GM12878 (cell line): ENCODE results near the gene DOCK2. TPM values are rescaled to one million over a fixed set of nuclear protein-coding genes. Genes with fewer than 3 reads are reported as not detected.
"Not testable (repeated sequence)": the region's sequence is repeated elsewhere in the genome, so short reads cannot be mapped to it uniquely, and the experiment has no call there.

Experiments
- ATAC-seq: fragments of 200-7000 bp; cut with Tn5 transposase; 3 replicates; pipeline ENCODE4 v1.9.1; 2020; ENCODE audit warnings: mild to moderate bottlenecking, moderate library complexity
- BruUV-seq: library from RNA; stranded (reverse); fragments of 400-500 nt; replicated peaks from 2 replicates; lab custom pipeline; 2021; lab: Mats Ljungman, UMichigan
- CTCF ChIA-PET: fragments of 300-600 bp; sonication (Branson Sonifier 250); formaldehyde crosslinking; extraction: SDS; loops from one replicate; lab custom pipeline; 2021; ENCODE audit warnings: inconsistent platforms; lab: Yijun Ruan, JAX
- POLR2A ChIA-PET: fragments of 350-600 bp; formaldehyde crosslinking; extraction: SDS; loops from one replicate; lab custom pipeline; 2021; ENCODE audit warnings: inconsistent platforms; lab: Charles Lee
- RAD21 ChIA-PET: fragments of 300-600 bp; sonication (Branson Sonifier 250); formaldehyde crosslinking; loops from one replicate; lab custom pipeline; 2023; ENCODE audit warnings: antibody characterized with exemption; ENCODE audit not compliant: unreplicated experiment; lab: Charles Lee
- SMC1A ChIA-PET: fragments of 300-600 bp; sonication (Branson Sonifier 250); formaldehyde crosslinking; loops from one replicate; lab custom pipeline; 2023; ENCODE audit not compliant: unreplicated experiment, uncharacterized antibody; lab: Charles Lee
- DNase-seq: peaks from one replicate; pipeline ENCODE4 v3.0.0-alpha.2; 2011; ENCODE audit warnings: low read depth, low spot score
- FAIRE-seq: peaks from 3 replicates; lab custom pipeline; 2011; peaks lifted over from hg19 to GRCh38; lab: Jason Lieb, UNC
- H2AFZ ChIP-seq: 2 replicates; pipeline ENCODE4 v1.6.0; 2011; ENCODE audit warnings: low read depth, low read length, control low read depth; ENCODE audit not compliant: control insufficient read depth
- H3K27ac ChIP-seq: 2 replicates; pipeline ENCODE4 v1.5.1; 2011; ENCODE audit warnings: control low read depth; ENCODE audit not compliant: control insufficient read depth, insufficient read depth
- H3K27me3 ChIP-seq, 2 experiments: replicated peaks in 1 of 2; 2 replicates each; pipeline versions ENCODE4 v1.6.0 to v1.6.1; 2011; ENCODE audit warnings: low read length in 1 of 2; ENCODE audit not compliant: control insufficient read depth in 2 of 2, insufficient read depth in 2 of 2
- H3K36me3 ChIP-seq, 2 experiments: 2 replicates each; pipeline ENCODE4 v1.5.1; 2011; ENCODE audit warnings: low read length in 1 of 2; ENCODE audit not compliant: control insufficient read depth in 2 of 2, insufficient read depth in 2 of 2
- H3K4me1 ChIP-seq: 2 replicates; pipeline ENCODE4 v1.6.1; 2011; ENCODE audit warnings: mild to moderate bottlenecking, low read length, moderate library complexity, mixed read lengths; ENCODE audit not compliant: control insufficient read depth, insufficient read depth
- H3K4me2 ChIP-seq: 2 replicates; pipeline ENCODE4 v1.6.0; 2011; ENCODE audit warnings: control low read depth; ENCODE audit not compliant: control insufficient read depth, insufficient read depth
- H3K4me3 ChIP-seq: fragments of 200-600 bp; sonication (generic); 2 replicates; pipeline ENCODE4 v1.5.1; 2016
- H3K79me2 ChIP-seq: 2 replicates; pipeline ENCODE4 v1.6.0; 2011; ENCODE audit warnings: low read length; ENCODE audit not compliant: control insufficient read depth, insufficient read depth
- H3K9ac ChIP-seq: 2 replicates; pipeline ENCODE4 v1.8.0; 2011; ENCODE audit warnings: low read length, control low read depth, mixed read lengths; ENCODE audit not compliant: control insufficient read depth, insufficient read depth
- H3K9me3 ChIP-seq: replicated peaks from 3 replicates; pipeline ENCODE4 v1.5.1; 2011; ENCODE audit warnings: mild to moderate bottlenecking, low read length; ENCODE audit not compliant: control insufficient read depth, insufficient read depth
- H4K20me1 ChIP-seq: 2 replicates; pipeline ENCODE4 v1.6.0; 2011; ENCODE audit not compliant: control insufficient read depth, insufficient read depth
- FOXK2 ChIP-seq: fragments of 450-650 bp; IDR thresholded peaks from 2 replicates; pipeline ENCODE4 v1.6.1; 2017; ENCODE audit warnings: mild to moderate bottlenecking, moderate library complexity
- IKZF1 ChIP-seq: fragments of 450-650 bp; conservative IDR thresholded peaks from 2 replicates; pipeline ENCODE4 v1.6.1; 2017; ENCODE audit warnings: antibody characterized with exemption, mild to moderate bottlenecking
- RUNX3 ChIP-seq: IDR thresholded peaks from 2 replicates; pipeline ENCODE4 v1.6.1; 2012; ENCODE audit warnings: low read length, inconsistent platforms
- WGBS: methylation state at CpG from one replicate; pipeline ENCODE4 v1.1.6; 2016; ENCODE audit warnings: low lambda C conversion rate; ENCODE audit not compliant: insufficient replicate concordance, insufficient coverage; ENCODE audit errors: missing lambda C conversion rate; 5-methylcytosine and 5-hydroxymethylcytosine counted together
- in situ Hi-C: fragments of 300-500 bp; cut with MboI; formaldehyde crosslinking; loops from 9 replicates; pipeline ENCODE4 v1.14.3; 2018; ENCODE audit warnings: mixed read lengths
- intact Hi-C: fragments of 100-400 bp; cut with micrococcal nuclease; formaldehyde crosslinking; loops from one replicate; pipeline ENCODE4 v1.14.2; 2022; ENCODE audit not compliant: unreplicated experiment
- polyA plus RNA-seq, 11 experiments: library from polyadenylated mRNA; depleted of rRNA in 4 of 11; unstranded in 6 of 11; stranded (reverse) in 5 of 11; fragments of >200 nt; fragmentation: Nextera tagmentation in 4 of 11; fragmentation: Illumina TruSeq in 1 of 11; extraction: Ambion mirVana in 4 of 11; extraction: Trizol in 1 of 11; gene quantifications; 1 replicate in 1 of 11; 2 replicates in 10 of 11; pipeline versions ENCODE4 v1.2.1 to v1.2.3, GENCODE V29; 2011 to 2016; ENCODE audit warnings: inconsistent platforms in 2 of 11, missing spikeins in 2 of 11, low read depth in 1 of 11
- total RNA-seq, 4 experiments: library from RNA; depleted of rRNA in 3 of 4; stranded (reverse); fragments of >200 nt in 3 of 4; fragmentation: Illumina TruSeq in 1 of 4; extraction: Trizol in 1 of 4; gene quantifications; 2 replicates each; pipeline versions ENCODE4 v1.2.1 to v1.2.3, GENCODE V29; 2013 to 2021
- TF ChIP-seq, protein P1 (sequence below): fragments of 450-650 bp; IDR thresholded peaks from 2 replicates; pipeline ENCODE4 v1.6.1; 2016; ENCODE audit warnings: mild to moderate bottlenecking
- TF ChIP-seq, protein P2 (sequence below): fragments of 450-650 bp; formaldehyde crosslinking; IDR thresholded peaks from 2 replicates; pipeline ENCODE4 v1.4.0; 2020; ENCODE audit warnings: mild to moderate bottlenecking, moderate library complexity
- TF ChIP-seq, protein P3 (sequence below): fragments of 450-650 bp; IDR thresholded peaks from 2 replicates; pipeline ENCODE4 v1.6.1; 2016; ENCODE audit warnings: mild to moderate bottlenecking

The DOCK2 gene
- total and polyA plus RNA-seq, 10 of the 15 experiments (the other 5 are each of a cell fraction or from before 2014, with no cell fraction given) = 34.2 to 192 (median 118) TPM

DNA sequence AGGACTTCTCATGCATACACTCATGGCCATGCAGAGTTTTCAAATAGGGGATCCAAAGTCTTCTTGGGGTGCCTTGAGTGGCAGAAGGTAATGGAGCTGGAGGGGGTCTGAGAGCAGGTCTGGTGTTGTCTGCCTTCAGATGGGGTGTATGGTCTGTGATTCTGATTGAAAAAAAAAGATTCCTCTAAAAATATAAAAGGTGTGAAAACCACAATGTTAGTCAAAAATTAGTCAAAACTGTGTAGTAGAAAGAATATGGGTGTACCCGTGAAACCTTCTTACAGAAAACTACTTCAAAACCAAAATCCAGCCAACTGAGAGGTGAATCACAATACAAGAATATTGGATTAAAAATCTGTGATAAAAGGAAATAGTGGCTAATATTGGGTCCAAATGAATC is 20.1 kb downstream of the DOCK2 start (continued):
- TF ChIP-seq, protein P1, sequence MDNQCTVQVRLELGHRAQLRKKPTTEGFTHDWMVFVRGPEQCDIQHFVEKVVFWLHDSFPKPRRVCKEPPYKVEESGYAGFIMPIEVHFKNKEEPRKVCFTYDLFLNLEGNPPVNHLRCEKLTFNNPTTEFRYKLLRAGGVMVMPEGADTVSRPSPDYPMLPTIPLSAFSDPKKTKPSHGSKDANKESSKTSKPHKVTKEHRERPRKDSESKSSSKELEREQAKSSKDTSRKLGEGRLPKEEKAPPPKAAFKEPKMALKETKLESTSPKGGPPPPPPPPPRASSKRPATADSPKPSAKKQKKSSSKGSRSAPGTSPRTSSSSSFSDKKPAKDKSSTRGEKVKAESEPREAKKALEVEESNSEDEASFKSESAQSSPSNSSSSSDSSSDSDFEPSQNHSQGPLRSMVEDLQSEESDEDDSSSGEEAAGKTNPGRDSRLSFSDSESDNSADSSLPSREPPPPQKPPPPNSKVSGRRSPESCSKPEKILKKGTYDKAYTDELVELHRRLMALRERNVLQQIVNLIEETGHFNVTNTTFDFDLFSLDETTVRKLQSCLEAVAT = 0 out of 2 replicates have a peak, but pooled peaks have one; percentile 37
- TF ChIP-seq, protein P2, sequence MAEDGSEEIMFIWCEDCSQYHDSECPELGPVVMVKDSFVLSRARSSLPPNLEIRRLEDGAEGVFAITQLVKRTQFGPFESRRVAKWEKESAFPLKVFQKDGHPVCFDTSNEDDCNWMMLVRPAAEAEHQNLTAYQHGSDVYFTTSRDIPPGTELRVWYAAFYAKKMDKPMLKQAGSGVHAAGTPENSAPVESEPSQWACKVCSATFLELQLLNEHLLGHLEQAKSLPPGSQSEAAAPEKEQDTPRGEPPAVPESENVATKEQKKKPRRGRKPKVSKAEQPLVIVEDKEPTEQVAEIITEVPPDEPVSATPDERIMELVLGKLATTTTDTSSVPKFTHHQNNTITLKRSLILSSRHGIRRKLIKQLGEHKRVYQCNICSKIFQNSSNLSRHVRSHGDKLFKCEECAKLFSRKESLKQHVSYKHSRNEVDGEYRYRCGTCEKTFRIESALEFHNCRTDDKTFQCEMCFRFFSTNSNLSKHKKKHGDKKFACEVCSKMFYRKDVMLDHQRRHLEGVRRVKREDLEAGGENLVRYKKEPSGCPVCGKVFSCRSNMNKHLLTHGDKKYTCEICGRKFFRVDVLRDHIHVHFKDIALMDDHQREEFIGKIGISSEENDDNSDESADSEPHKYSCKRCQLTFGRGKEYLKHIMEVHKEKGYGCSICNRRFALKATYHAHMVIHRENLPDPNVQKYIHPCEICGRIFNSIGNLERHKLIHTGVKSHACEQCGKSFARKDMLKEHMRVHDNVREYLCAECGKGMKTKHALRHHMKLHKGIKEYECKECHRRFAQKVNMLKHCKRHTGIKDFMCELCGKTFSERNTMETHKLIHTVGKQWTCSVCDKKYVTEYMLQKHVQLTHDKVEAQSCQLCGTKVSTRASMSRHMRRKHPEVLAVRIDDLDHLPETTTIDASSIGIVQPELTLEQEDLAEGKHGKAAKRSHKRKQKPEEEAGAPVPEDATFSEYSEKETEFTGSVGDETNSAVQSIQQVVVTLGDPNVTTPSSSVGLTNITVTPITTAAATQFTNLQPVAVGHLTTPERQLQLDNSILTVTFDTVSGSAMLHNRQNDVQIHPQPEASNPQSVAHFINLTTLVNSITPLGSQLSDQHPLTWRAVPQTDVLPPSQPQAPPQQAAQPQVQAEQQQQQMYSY (CRISPR knock-in tag) = no peak
- TF ChIP-seq IKZF1 = 0 out of 2 replicates have a peak, but pooled peaks have one; percentile 25
- peak; percentile 85 for TF ChIP-seq RUNX3
- TF ChIP-seq, protein P3, sequence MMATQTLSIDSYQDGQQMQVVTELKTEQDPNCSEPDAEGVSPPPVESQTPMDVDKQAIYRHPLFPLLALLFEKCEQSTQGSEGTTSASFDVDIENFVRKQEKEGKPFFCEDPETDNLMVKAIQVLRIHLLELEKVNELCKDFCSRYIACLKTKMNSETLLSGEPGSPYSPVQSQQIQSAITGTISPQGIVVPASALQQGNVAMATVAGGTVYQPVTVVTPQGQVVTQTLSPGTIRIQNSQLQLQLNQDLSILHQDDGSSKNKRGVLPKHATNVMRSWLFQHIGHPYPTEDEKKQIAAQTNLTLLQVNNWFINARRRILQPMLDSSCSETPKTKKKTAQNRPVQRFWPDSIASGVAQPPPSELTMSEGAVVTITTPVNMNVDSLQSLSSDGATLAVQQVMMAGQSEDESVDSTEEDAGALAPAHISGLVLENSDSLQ = peak; percentile 73
- no peak for TF ChIP-seq FOXK2

DNA sequence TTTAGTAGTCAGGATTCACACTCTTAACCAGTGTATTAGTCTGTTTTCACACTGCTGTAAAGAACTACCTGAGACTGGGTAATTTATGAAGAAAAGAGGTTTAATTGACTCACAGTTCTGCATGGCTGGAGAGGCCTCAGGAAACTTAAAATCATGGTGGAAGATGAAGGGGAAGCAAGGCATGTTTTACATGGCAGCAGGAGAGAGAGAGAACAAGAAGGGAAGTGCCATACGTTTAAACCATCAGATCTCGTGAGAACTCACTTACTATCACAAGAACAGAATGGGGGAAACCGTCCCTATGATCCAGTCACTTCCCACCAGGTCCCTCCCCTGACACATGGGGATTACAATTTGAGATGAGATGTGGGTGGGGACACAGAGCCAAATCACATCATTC is 25.4 kb downstream of the DOCK2 start:
- H4K20me1 ChIP-seq, H3K27me3 ChIP-seq, POLR2A ChIA-PET, H3K4me2 ChIP-seq, H3K4me1 ChIP-seq, CTCF ChIA-PET, DNase-seq, ATAC-seq, in situ Hi-C loops, FAIRE-seq, H2AFZ ChIP-seq, RAD21 ChIA-PET, H3K4me3 ChIP-seq, H3K27ac ChIP-seq, intact Hi-C loops, H3K9ac ChIP-seq: not testable (repeated sequence)
- Histone ChIP-seq H3K9me3 (peaks cover 29% of the 10 kb centered on the region; the same call in 2 of the 3 replicates), H3K79me2 (peaks cover 72% of the 10 kb centered on the region), H3K36me3 (peaks cover 15 to 20% of the 10 kb centered on the region in 2 experiments)
- WGBS = 100% methylated on average over 3 of the region's 3 CpGs
- SMC1A ChIA-PET = interaction anchor here (1.0 kb wide), 1 partner anchor 9 kb away, joined by 3 read pairs; no protein-coding TSS in a partner anchor
- TSS peak; percentile 20 for BruUV-seq
